Liver (tissue), 9 donors: ENCODE measurements around the gene LAMP5. TPM values are rescaled to one million over a fixed set of nuclear protein-coding genes. Genes with fewer than 3 reads are reported as not detected.

Experiments used
- DNase-seq: peaks from one replicate; pipeline ENCODE4 v3.0.0-alpha.2; 2017; ENCODE audit warnings: low spot score
- H3K27ac ChIP-seq, 2 donors: one replicate each; pipeline ENCODE4 v1.7.0; 2013; ENCODE audit warnings: inconsistent platforms in 2 of 2, low read length in 2 of 2, control low read depth in 1 of 2, low read depth in 1 of 2, mild to moderate bottlenecking in 1 of 2
- H3K27me3 ChIP-seq, 4 donors: one replicate each; pipeline versions ENCODE4 v1.6.1 to v1.7.0; 2013; ENCODE audit warnings: low read length in 3 of 4, inconsistent platforms in 1 of 4, mild to moderate bottlenecking in 1 of 4, moderate library complexity in 1 of 4; ENCODE audit not compliant: control insufficient read depth in 4 of 4, insufficient read depth in 4 of 4
- H3K36me3 ChIP-seq, 4 donors: one replicate each; pipeline versions ENCODE4 v1.6.1 to v1.7.0; 2013; ENCODE audit warnings: low read length in 3 of 4, mild to moderate bottlenecking in 3 of 4, low read depth in 1 of 4, moderate library complexity in 1 of 4; ENCODE audit not compliant: control insufficient read depth in 4 of 4, insufficient read depth in 3 of 4
- H3K4me1 ChIP-seq, 4 donors: one replicate each; pipeline versions ENCODE4 v1.6.1 to v1.7.0; 2013; ENCODE audit warnings: low read length in 3 of 4, mild to moderate bottlenecking in 3 of 4, moderate library complexity in 1 of 4; ENCODE audit not compliant: control insufficient read depth in 4 of 4, insufficient read depth in 4 of 4
- H3K4me3 ChIP-seq, 3 donors: one replicate each; pipeline versions ENCODE4 v1.6.1 to v1.7.0; 2013; ENCODE audit warnings: low read length in 3 of 3, control low read depth in 1 of 3, low read depth in 1 of 3, mild to moderate bottlenecking in 1 of 3
- H3K9ac ChIP-seq, 2 donors: one replicate each; pipeline ENCODE4 v1.7.0; 2013; ENCODE audit warnings: low read length in 2 of 2, mild to moderate bottlenecking in 2 of 2, moderate library complexity in 2 of 2, control low read depth in 1 of 2, low read depth in 1 of 2
- H3K9me3 ChIP-seq, 4 donors: one replicate each; pipeline versions ENCODE4 v1.6.1 to v1.7.0; 2013; ENCODE audit warnings: low read length in 3 of 4; ENCODE audit not compliant: control insufficient read depth in 4 of 4
- EGR1 ChIP-seq, 2 donors: IDR thresholded peaks; 2 replicates each; pipeline ENCODE4 v1.6.1; 2016 to 2018; ENCODE audit warnings: antibody characterized with exemption in 2 of 2, low read depth in 2 of 2
- FOXA1 ChIP-seq: IDR thresholded peaks from 2 replicates; pipeline ENCODE4 v1.6.1; 2016; ENCODE audit warnings: antibody characterized with exemption
- FOXA2 ChIP-seq: IDR thresholded peaks from 2 replicates; pipeline ENCODE4 v1.6.1; 2016; ENCODE audit warnings: antibody characterized with exemption
- HNF4A ChIP-seq, 2 donors: conservative IDR thresholded peaks; 2 replicates each; pipeline ENCODE4 v1.6.1; 2016; ENCODE audit warnings: antibody characterized with exemption in 2 of 2, mild to moderate bottlenecking in 2 of 2
- HNF4G ChIP-seq: IDR thresholded peaks from 2 replicates; pipeline ENCODE4 v1.6.1; 2016; ENCODE audit warnings: antibody characterized with exemption
- JUND ChIP-seq, 2 donors: IDR thresholded peaks; 2 replicates each; pipeline ENCODE4 v1.6.1; 2016; ENCODE audit warnings: antibody characterized with exemption in 2 of 2
- NR2F2 ChIP-seq: IDR thresholded peaks from 2 replicates; pipeline ENCODE4 v1.6.1; 2016; ENCODE audit warnings: antibody characterized with exemption
- RAD21 ChIP-seq, 2 donors: IDR thresholded peaks; 2 replicates each; pipeline ENCODE4 v1.6.1; 2016; ENCODE audit warnings: antibody characterized with exemption in 2 of 2, mild to moderate bottlenecking in 2 of 2
- RXRA ChIP-seq, 2 donors: IDR thresholded peaks; 2 replicates each; pipeline ENCODE4 v1.6.1; 2017 to 2018; ENCODE audit warnings: antibody characterized with exemption in 2 of 2, mild to moderate bottlenecking in 1 of 2
- SP1 ChIP-seq: IDR thresholded peaks from 2 replicates; pipeline ENCODE4 v1.6.1; 2018; ENCODE audit warnings: antibody characterized with exemption, mild to moderate bottlenecking
- TAF1 ChIP-seq: conservative IDR thresholded peaks from 2 replicates; pipeline ENCODE4 v1.6.1; 2016; ENCODE audit warnings: antibody characterized with exemption, mild to moderate bottlenecking
- YY1 ChIP-seq: IDR thresholded peaks from 2 replicates; pipeline ENCODE4 v1.6.1; 2016; ENCODE audit warnings: antibody characterized with exemption, mild to moderate bottlenecking
- ZBTB33 ChIP-seq: IDR thresholded peaks from 2 replicates; pipeline ENCODE4 v1.6.1; 2016; ENCODE audit warnings: antibody characterized with exemption
- WGBS: extraction: QIAGEN DNeasy Blood & Tissue Kit; methylation state at CpG from one replicate; pipeline ENCODE4 v1.1.7; 2013; 5-methylcytosine and 5-hydroxymethylcytosine counted together
- polyA plus RNA-seq, 2 donors: library from polyadenylated mRNA; stranded (reverse) in 1 of 2; unstranded in 1 of 2; fragments of 200-250 nt in 1 of 2; fragments of >200 nt in 1 of 2; fragmentation: Nextera tagmentation in 1 of 2; extraction: Ambion mirVana in 1 of 2; gene quantifications; one replicate each; pipeline versions ENCODE4 v1.2.1 to v1.2.3, GENCODE V29; 2013 to 2015
- total RNA-seq, 2 donors: library from RNA; depleted of rRNA; stranded (reverse); fragments of >200 nt; gene quantifications; one replicate each; pipeline ENCODE4 v1.2.3, GENCODE V29; 2014
- TF ChIP-seq, protein P1 (sequence below): IDR thresholded peaks from 2 replicates; pipeline ENCODE4 v1.6.1; 2016; ENCODE audit warnings: antibody characterized with exemption
- TF ChIP-seq, protein P2 (sequence below): IDR thresholded peaks from 2 replicates; pipeline ENCODE4 v1.6.1; 2016; ENCODE audit warnings: antibody characterized with exemption, mild to moderate bottlenecking
- TF ChIP-seq, protein P3 (sequence below): IDR thresholded peaks from 2 replicates; pipeline ENCODE4 v1.6.1; 2016; ENCODE audit warnings: antibody characterized with exemption
- TF ChIP-seq, protein P4 (sequence below): fragments of 150-350 bp; IDR thresholded peaks from 2 replicates; pipeline ENCODE4 v1.5.1; 2017; ENCODE audit warnings: improper control_type of control experiment, low read depth, low read length; ENCODE audit not compliant: missing input control
- donor health status: healthy.
- donor health status: healthy.
- donor health status: healthy.
- donor health status: healthy.
- donor health status: healthy.

Gene LAMP5
- total and polyA plus RNA-seq, 4 donors: 0.08 to 0.09 TPM; not detected in 2

DNA sequence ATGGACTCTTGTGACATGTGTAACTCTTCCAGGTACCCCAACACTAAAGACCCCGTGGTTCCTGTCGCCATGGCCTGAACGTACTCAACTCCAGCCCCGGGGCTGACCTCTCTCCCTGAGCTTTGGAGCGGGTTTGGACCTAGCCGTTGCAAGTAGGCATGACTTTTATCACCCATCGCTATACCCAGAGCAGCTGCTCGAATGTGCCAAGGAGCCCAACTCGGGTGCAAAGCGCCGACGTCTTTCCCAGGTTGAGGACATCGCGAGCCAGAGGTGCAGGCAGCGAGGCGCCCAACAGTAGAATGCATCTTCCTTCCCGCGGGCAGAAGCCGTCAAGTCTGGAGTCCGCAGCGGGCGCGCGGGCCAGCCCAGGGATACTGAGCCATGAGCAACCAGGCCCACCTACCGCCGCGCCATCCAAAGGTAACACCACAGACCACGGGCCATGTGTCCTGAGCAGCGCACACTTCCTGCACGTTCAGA lies 5.7 kb upstream of the LAMP5 start:
- no peak overlapping the region for H3K4me3 ChIP-seq
- DNase-seq: no peak
- H3K36me3 ChIP-seq: no peaks in the 10 kb centered on the region
- 5% methylated on average over 30 of the region's 30 CpGs for WGBS
- H3K4me1 ChIP-seq: peaks cover 0 to 2% (median 0%) of the 10 kb centered on the region in 4 donors
- no peak for TF ChIP-seq ZBTB33
- TF ChIP-seq, protein P1, sequence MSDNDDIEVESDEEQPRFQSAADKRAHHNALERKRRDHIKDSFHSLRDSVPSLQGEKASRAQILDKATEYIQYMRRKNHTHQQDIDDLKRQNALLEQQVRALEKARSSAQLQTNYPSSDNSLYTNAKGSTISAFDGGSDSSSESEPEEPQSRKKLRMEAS: no peak
- no peak for TF ChIP-seq HNF4A (conservative IDR thresholded peaks at IDR 0.05)
- no peak for TF ChIP-seq YY1
- TF ChIP-seq NR2F2: no peak
- TF ChIP-seq HNF4G: no peak
- TF ChIP-seq, protein P2, sequence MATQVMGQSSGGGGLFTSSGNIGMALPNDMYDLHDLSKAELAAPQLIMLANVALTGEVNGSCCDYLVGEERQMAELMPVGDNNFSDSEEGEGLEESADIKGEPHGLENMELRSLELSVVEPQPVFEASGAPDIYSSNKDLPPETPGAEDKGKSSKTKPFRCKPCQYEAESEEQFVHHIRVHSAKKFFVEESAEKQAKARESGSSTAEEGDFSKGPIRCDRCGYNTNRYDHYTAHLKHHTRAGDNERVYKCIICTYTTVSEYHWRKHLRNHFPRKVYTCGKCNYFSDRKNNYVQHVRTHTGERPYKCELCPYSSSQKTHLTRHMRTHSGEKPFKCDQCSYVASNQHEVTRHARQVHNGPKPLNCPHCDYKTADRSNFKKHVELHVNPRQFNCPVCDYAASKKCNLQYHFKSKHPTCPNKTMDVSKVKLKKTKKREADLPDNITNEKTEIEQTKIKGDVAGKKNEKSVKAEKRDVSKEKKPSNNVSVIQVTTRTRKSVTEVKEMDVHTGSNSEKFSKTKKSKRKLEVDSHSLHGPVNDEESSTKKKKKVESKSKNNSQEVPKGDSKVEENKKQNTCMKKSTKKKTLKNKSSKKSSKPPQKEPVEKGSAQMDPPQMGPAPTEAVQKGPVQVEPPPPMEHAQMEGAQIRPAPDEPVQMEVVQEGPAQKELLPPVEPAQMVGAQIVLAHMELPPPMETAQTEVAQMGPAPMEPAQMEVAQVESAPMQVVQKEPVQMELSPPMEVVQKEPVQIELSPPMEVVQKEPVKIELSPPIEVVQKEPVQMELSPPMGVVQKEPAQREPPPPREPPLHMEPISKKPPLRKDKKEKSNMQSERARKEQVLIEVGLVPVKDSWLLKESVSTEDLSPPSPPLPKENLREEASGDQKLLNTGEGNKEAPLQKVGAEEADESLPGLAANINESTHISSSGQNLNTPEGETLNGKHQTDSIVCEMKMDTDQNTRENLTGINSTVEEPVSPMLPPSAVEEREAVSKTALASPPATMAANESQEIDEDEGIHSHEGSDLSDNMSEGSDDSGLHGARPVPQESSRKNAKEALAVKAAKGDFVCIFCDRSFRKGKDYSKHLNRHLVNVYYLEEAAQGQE: no peak
- no peak overlapping the region for H3K9ac ChIP-seq
- no peaks in the 10 kb centered on the region for H3K9me3 ChIP-seq
- H3K27me3 ChIP-seq: peaks cover 2 to 8% (median 7%) of the 10 kb centered on the region in 4 donors
- no peak overlapping the region for H3K27ac ChIP-seq

DNA sequence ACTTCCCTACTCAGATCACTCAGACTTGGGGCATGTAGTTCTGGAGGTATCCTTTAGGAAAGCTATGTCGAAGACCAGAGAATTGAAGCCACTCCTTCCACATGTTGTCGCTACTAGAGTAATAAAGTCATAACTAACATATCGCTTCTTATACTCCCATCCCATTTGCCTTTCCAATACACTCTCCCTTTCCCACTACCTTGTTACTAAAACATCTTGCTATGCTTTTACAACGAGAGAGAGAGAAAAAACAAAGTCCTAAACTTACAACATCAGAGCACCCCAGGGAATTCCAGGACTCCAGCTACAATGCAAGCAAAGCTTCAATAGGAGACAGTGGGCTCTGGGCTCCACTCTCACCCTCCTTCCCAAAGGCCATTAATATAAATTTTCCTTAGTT lies 5.1 kb upstream of the LAMP5 start:
- peaks cover 2 to 8% (median 7%) of the 10 kb centered on the region in 4 donors for H3K27me3 ChIP-seq
- no peaks in the 10 kb centered on the region for H3K36me3 ChIP-seq
- no peak overlapping the region for H3K4me3 ChIP-seq
- H3K9me3 ChIP-seq: no peaks in the 10 kb centered on the region
- no peak overlapping the region for H3K9ac ChIP-seq
- H3K27ac ChIP-seq: no peak overlapping the region
- 15% methylated on average over 4 of the region's 4 CpGs for WGBS
- H3K4me1 ChIP-seq: peaks cover 0 to 2% (median 0%) of the 10 kb centered on the region in 4 donors
- DNase-seq: no peak
- TF ChIP-seq SP1 (no peak), TAF1 (no peak), NR2F2 (no peak), ZBTB33 (no peak), FOXA2 (no peak), RAD21 (IDR thresholded peaks at IDR 0.05) (no peak), HNF4A (conservative IDR thresholded peaks at IDR 0.05) (no peak), EGR1 (IDR thresholded peaks at IDR 0.05; ENCODE audit: low read depth in 2 of 2) (no peak), HNF4G (no peak), RXRA (IDR thresholded peaks at IDR 0.05) (no peak), FOXA1 (no peak), YY1 (no peak), JUND (IDR thresholded peaks at IDR 0.05) (no peak)
- TF ChIP-seq, protein P3, sequence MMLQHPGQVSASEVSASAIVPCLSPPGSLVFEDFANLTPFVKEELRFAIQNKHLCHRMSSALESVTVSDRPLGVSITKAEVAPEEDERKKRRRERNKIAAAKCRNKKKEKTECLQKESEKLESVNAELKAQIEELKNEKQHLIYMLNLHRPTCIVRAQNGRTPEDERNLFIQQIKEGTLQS: no peak
- TF ChIP-seq, protein P1: no peak
- TF ChIP-seq, protein P4, sequence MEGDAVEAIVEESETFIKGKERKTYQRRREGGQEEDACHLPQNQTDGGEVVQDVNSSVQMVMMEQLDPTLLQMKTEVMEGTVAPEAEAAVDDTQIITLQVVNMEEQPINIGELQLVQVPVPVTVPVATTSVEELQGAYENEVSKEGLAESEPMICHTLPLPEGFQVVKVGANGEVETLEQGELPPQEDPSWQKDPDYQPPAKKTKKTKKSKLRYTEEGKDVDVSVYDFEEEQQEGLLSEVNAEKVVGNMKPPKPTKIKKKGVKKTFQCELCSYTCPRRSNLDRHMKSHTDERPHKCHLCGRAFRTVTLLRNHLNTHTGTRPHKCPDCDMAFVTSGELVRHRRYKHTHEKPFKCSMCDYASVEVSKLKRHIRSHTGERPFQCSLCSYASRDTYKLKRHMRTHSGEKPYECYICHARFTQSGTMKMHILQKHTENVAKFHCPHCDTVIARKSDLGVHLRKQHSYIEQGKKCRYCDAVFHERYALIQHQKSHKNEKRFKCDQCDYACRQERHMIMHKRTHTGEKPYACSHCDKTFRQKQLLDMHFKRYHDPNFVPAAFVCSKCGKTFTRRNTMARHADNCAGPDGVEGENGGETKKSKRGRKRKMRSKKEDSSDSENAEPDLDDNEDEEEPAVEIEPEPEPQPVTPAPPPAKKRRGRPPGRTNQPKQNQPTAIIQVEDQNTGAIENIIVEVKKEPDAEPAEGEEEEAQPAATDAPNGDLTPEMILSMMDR: no peak
